Endothelial cell of umbilical vein (primary cell): ENCODE data around the gene AARS2. TPM values are rescaled to one million over a fixed set of nuclear protein-coding genes. Genes with fewer than 3 reads are reported as not detected.

Experiments used
- BruUV-seq: library from RNA; stranded (reverse); fragments of 400-500 nt; replicated peaks from 2 replicates; lab custom pipeline; 2021; lab: Mats Ljungman, UMichigan
- CTCF ChIA-PET: fragments of 300-600, 350-600 bp; sonication (Branson Sonifier 250); formaldehyde crosslinking; loops from one replicate; lab custom pipeline; 2021; ENCODE audit warnings: antibody characterized with exemption, inconsistent platforms; lab: Charles Lee
- POLR2A ChIA-PET: fragments of 300-600, 350-600 bp; sonication (Branson Sonifier 250); formaldehyde crosslinking; loops from one replicate; lab custom pipeline; 2021; ENCODE audit warnings: antibody characterized with exemption, inconsistent platforms; lab: Charles Lee
- DNase-seq: peaks from one replicate; pipeline ENCODE4 v3.0.0-alpha.2; 2011; ENCODE audit warnings: low read depth, low spot score
- FAIRE-seq: peaks from 2 replicates; lab custom pipeline; 2011; peaks lifted over from hg19 to GRCh38; lab: Jason Lieb, UNC
- H2AFZ ChIP-seq: 2 replicates; pipeline ENCODE4 v1.6.0; 2012; ENCODE audit warnings: low read depth, low read length, control low read depth, inconsistent platforms
- H3K27ac ChIP-seq: 2 replicates; pipeline ENCODE4 v1.5.1; 2011; ENCODE audit warnings: low read depth, mild to moderate bottlenecking, control low read depth, low read length, moderate library complexity; ENCODE audit not compliant: insufficient read depth
- H3K27me3 ChIP-seq, 2 experiments: 2 replicates each; pipeline versions ENCODE4 v1.6.0 to v1.6.1; 2011; ENCODE audit warnings: low read length in 2 of 2, mixed read lengths in 1 of 2; ENCODE audit not compliant: control insufficient read depth in 2 of 2, insufficient read depth in 2 of 2
- H3K36me3 ChIP-seq, 2 experiments: 2 replicates in 1 of 2; 3 replicates in 1 of 2; pipeline ENCODE4 v1.5.1; 2011; ENCODE audit warnings: low read length in 2 of 2, mild to moderate bottlenecking in 1 of 2, moderate library complexity in 1 of 2; ENCODE audit not compliant: control insufficient read depth in 2 of 2, insufficient read depth in 2 of 2; ENCODE audit errors: extremely low read depth in 1 of 2
- H3K4me1 ChIP-seq: 3 replicates; pipeline ENCODE4 v1.5.1; 2011; ENCODE audit warnings: mild to moderate bottlenecking, low read length; ENCODE audit not compliant: control insufficient read depth, insufficient read depth; ENCODE audit errors: extremely low read depth
- H3K4me2 ChIP-seq: 2 replicates; pipeline ENCODE4 v1.6.1; 2011; ENCODE audit warnings: low read length, control low read depth, mixed read lengths; ENCODE audit not compliant: insufficient read depth
- H3K4me3 ChIP-seq, 3 experiments: fragments of 200-600 bp in 1 of 3; sonication (generic), shearing (Covaris generic) in 1 of 3; replicated peaks in 1 of 3; 2 replicates each; pipeline ENCODE4 v1.5.1; 2011 to 2016; ENCODE audit warnings: control low read depth in 3 of 3, low read length in 3 of 3, mild to moderate bottlenecking in 2 of 3, inconsistent platforms in 1 of 3, low read depth in 1 of 3, moderate library complexity in 1 of 3; ENCODE audit not compliant: insufficient read depth in 1 of 3
- H3K79me2 ChIP-seq: 2 replicates; pipeline ENCODE4 v1.6.0; 2012; ENCODE audit warnings: low read length, inconsistent platforms; ENCODE audit not compliant: control insufficient read depth, insufficient read depth
- H3K9ac ChIP-seq: replicated peaks from 2 replicates; pipeline ENCODE3; 2011; ENCODE audit warnings: low read length, control low read depth; ENCODE audit not compliant: insufficient read depth; ENCODE audit errors: extremely low read depth
- H3K9me1 ChIP-seq: replicated peaks from 3 replicates; pipeline ENCODE4 v1.6.0; 2011; ENCODE audit warnings: mild to moderate bottlenecking, low read length; ENCODE audit not compliant: control insufficient read depth, insufficient read depth; ENCODE audit errors: extremely low read depth
- H3K9me3 ChIP-seq: replicated peaks from 2 replicates; pipeline ENCODE4 v1.5.1; 2012; ENCODE audit warnings: low read length, inconsistent platforms; ENCODE audit not compliant: control insufficient read depth, insufficient read depth
- H4K20me1 ChIP-seq: replicated peaks from 2 replicates; pipeline ENCODE3; 2011; ENCODE audit warnings: mild to moderate bottlenecking, low read length; ENCODE audit not compliant: control insufficient read depth, insufficient read depth; ENCODE audit errors: extremely low read depth
- EZH2 ChIP-seq: IDR thresholded peaks from 2 replicates; pipeline ENCODE4 v1.6.1; 2012; ENCODE audit warnings: borderline replicate concordance, low read depth, mild to moderate bottlenecking, moderate library complexity, low read length, inconsistent platforms; ENCODE audit not compliant: severe bottlenecking
- FOS ChIP-seq: IDR thresholded peaks from 2 replicates; pipeline ENCODE4 v1.6.1; 2011; ENCODE audit warnings: mild to moderate bottlenecking, low read length, moderate library complexity, borderline replicate concordance; ENCODE audit not compliant: insufficient read depth
- GATA2 ChIP-seq: IDR thresholded peaks from 2 replicates; pipeline ENCODE4 v1.7.0; 2011; ENCODE audit warnings: low read depth, mild to moderate bottlenecking, moderate library complexity, mixed read lengths, low read length; ENCODE audit not compliant: insufficient read length, insufficient read depth
- JUN ChIP-seq: IDR thresholded peaks from 2 replicates; pipeline ENCODE4 v1.6.1; 2011; ENCODE audit warnings: borderline replicate concordance, low read depth; ENCODE audit not compliant: insufficient read length, insufficient read depth
- MYC ChIP-seq: IDR thresholded peaks from one replicate; pipeline ENCODE4 v1.6.1; 2011; ENCODE audit warnings: mild to moderate bottlenecking, low read depth, low read length
- POLR2A ChIP-seq: IDR thresholded peaks from 2 replicates; pipeline ENCODE4 v1.6.1; 2012; ENCODE audit warnings: low read depth, mild to moderate bottlenecking, control low read depth, low read length
- POLR2AphosphoS5 ChIP-seq: IDR thresholded peaks from 2 replicates; pipeline ENCODE4 v1.6.1; 2012; ENCODE audit warnings: low read depth, mild to moderate bottlenecking, control low read depth, low read length, moderate library complexity; ENCODE audit not compliant: insufficient read depth
- dilution Hi-C: fragments of 300-500 bp; cut with MboI; formaldehyde crosslinking; loops from one replicate; pipeline ENCODE4 v1.15.0; 2019; ENCODE audit warnings: low sequenced_read_pairs; ENCODE audit not compliant: extremely low pct_ligation_motif_present
- intact Hi-C: fragments of 100-400 bp; cut with micrococcal nuclease; formaldehyde crosslinking; loops from one replicate; pipeline ENCODE4 v1.10.0; 2022
- polyA plus RNA-seq, 4 experiments: library from polyadenylated mRNA; depleted of rRNA in 3 of 4; stranded (reverse) in 3 of 4; unstranded in 1 of 4; fragments of >200 nt; gene quantifications; 2 replicates each; pipeline versions ENCODE4 v1.2.1 to v1.2.3, GENCODE V29; 2011 to 2012; ENCODE audit warnings: missing spikeins in 1 of 4
- total RNA-seq: library from RNA; stranded (reverse); gene quantifications from 2 replicates; pipeline ENCODE4 v1.2.3, GENCODE V29; 2021
- TF ChIP-seq, protein P1 (sequence below): IDR thresholded peaks from 2 replicates; pipeline ENCODE4 v1.6.1; 2011; ENCODE audit not compliant: insufficient read depth, insufficient read length
- TF ChIP-seq, protein P2 (sequence below), 2 donors: IDR thresholded peaks; 1 replicate in 1 of 2; 2 replicates in 1 of 2; pipeline ENCODE4 v1.5.1; 2011; ENCODE audit warnings: low read length in 2 of 2, mild to moderate bottlenecking in 2 of 2, moderate library complexity in 2 of 2, control low read depth in 1 of 2, inconsistent platforms in 1 of 2, low read depth in 1 of 2; ENCODE audit not compliant: insufficient read depth in 1 of 2; ENCODE audit errors: extremely low read depth in 1 of 2

AARS2 gene
- total and polyA plus RNA-seq, 2 donors (not counting 3 experiments of a cell fraction or from before 2014, with no cell fraction given): 8.3 to 17.9 TPM

DNA sequence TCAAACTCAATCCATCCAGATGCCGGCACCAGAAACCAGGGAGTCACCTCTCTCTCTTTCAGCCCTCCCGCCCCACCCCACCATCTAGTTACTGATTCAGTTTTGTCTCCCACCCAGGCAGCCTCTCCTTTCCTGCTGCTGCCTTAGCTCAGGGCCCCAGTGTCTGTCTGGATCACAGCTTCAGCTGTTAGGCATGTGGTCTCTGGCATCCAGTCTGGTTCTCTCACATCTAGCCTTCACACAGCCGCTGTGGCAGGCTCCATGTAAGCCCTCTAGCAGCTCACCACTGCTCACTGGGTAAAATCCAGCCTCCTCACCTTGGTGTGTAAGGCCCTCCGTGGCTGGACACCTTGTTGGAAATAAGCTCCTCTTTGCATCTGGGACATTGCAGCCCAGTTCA is 21.3 kb downstream of the AARS2 start:
- no peak overlapping the region for H2AFZ ChIP-seq

DNA sequence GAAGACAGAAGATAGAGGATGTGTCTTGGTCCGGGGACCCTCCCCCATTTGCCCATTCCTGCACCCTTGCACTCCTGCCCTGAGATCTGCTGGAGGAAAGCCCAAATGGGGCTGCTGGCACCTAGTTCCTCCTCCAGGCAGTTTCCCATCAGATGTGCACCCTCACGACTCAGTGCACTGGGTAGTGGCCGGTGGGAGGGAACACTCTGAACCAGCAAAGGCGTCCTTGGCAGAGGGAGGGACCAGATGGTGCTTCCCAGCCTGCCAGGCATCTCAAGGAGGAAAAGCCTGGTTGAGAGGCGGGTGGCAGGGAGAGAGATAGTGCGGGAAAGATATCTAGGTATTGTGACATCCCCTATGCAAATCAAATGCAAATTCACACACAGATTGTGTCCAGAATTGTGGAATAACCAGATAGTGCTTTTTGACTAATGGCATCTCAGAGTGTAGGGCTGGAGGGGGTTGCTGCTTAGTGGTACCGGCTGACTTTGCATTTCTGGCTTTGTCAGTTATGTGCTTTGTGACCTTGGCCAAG is 23.4 kb downstream of the AARS2 start:
- FAIRE-seq (no peak), DNase-seq (no peak)
- H3K4me3 ChIP-seq: no peak overlapping the region
- H3K9me3 ChIP-seq: no peaks in the 10 kb centered on the region
- TF ChIP-seq POLR2A: no peak
- no peak for TF ChIP-seq JUN
- TF ChIP-seq, protein P1, sequence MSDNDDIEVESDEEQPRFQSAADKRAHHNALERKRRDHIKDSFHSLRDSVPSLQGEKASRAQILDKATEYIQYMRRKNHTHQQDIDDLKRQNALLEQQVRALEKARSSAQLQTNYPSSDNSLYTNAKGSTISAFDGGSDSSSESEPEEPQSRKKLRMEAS: no peak
- no peak for TF ChIP-seq FOS
- TF ChIP-seq POLR2AphosphoS5: no peak
- no peak for TF ChIP-seq EZH2
- no peak for TF ChIP-seq GATA2
- TF ChIP-seq, protein P2, sequence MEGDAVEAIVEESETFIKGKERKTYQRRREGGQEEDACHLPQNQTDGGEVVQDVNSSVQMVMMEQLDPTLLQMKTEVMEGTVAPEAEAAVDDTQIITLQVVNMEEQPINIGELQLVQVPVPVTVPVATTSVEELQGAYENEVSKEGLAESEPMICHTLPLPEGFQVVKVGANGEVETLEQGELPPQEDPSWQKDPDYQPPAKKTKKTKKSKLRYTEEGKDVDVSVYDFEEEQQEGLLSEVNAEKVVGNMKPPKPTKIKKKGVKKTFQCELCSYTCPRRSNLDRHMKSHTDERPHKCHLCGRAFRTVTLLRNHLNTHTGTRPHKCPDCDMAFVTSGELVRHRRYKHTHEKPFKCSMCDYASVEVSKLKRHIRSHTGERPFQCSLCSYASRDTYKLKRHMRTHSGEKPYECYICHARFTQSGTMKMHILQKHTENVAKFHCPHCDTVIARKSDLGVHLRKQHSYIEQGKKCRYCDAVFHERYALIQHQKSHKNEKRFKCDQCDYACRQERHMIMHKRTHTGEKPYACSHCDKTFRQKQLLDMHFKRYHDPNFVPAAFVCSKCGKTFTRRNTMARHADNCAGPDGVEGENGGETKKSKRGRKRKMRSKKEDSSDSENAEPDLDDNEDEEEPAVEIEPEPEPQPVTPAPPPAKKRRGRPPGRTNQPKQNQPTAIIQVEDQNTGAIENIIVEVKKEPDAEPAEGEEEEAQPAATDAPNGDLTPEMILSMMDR (IDR thresholded peaks at IDR 0.05; ENCODE audit: extremely low read depth in 1 of 2, insufficient read depth in 1 of 2, low read depth in 1 of 2, low read length in 2 of 2): no peak
- TF ChIP-seq MYC: no peak
- H3K4me2 ChIP-seq: no peak overlapping the region
- no peaks in the 10 kb centered on the region for H3K4me1 ChIP-seq
- POLR2A ChIA-PET: no interaction called here
- no peaks in the 10 kb centered on the region for H3K9me1 ChIP-seq
- H3K9ac ChIP-seq: no peak overlapping the region
- CTCF ChIA-PET: interaction anchor here (0.9 to 1.7 kb wide), 2 partner anchors 15 to 23 kb away, joined by 3 to 5 read pairs; partner anchors contain the start of gene AARS2
- no peaks in the 10 kb centered on the region for H3K79me2 ChIP-seq
- BruUV-seq: no TSS peak
- H3K27me3 ChIP-seq: peaks cover 10 to 14% of the 10 kb centered on the region in 2 experiments
- no peak overlapping the region for H3K27ac ChIP-seq
- no peaks in the 10 kb centered on the region for H3K36me3 ChIP-seq
- H2AFZ ChIP-seq: no peak overlapping the region
- H4K20me1 ChIP-seq: no peaks in the 10 kb centered on the region
- intact Hi-C loops: no loop called here
- dilution Hi-C loops: no loop called here

More for the DNA sequence above, 21.3 kb downstream of the AARS2 start:
- intact Hi-C loops: no loop called here
- ChIA-PET POLR2A (no interaction called here), CTCF (interaction anchor here (0.8 to 5.6 kb wide), 6 partner anchors 12 to 35 kb away, joined by 3 to 35 read pairs (median 4); partner anchors contain the start of genes AARS2 and TMEM151B)
- FAIRE-seq (no peak), DNase-seq (no peak)
- no peak overlapping the region for H3K4me3 ChIP-seq
- BruUV-seq: no TSS peak
- no peaks in the 10 kb centered on the region for H3K9me1 ChIP-seq
- H3K9ac ChIP-seq: no peak overlapping the region
- no peak overlapping the region for H3K4me2 ChIP-seq
- H3K36me3 ChIP-seq: no peaks in the 10 kb centered on the region
- no peaks in the 10 kb centered on the region for H3K79me2 ChIP-seq
- TF ChIP-seq, protein P2 (IDR thresholded peaks at IDR 0.05; ENCODE audit: extremely low read depth in 1 of 2, insufficient read depth in 1 of 2, low read depth in 1 of 2, low read length in 2 of 2): no peak
- no peaks in the 10 kb centered on the region for H3K4me1 ChIP-seq
- peaks cover 30% of the 10 kb centered on the region in 2 experiments for H3K27me3 ChIP-seq
- H3K9me3 ChIP-seq: no peaks in the 10 kb centered on the region
- no peaks in the 10 kb centered on the region for H4K20me1 ChIP-seq
- no peak overlapping the region for H3K27ac ChIP-seq
- dilution Hi-C loops: no loop called here
